Upper lobe of left lung (tissue), 6 donors: ENCODE data around the gene KATNAL1. TPM values are rescaled to one million over a fixed set of nuclear protein-coding genes. Genes with fewer than 3 reads are reported as not detected.

Experiments used
- ATAC-seq, 2 donors: fragments of 200-7000 bp; cut with Tn5 transposase; one replicate each; pipeline ENCODE4 v1.9.1; 2022; ENCODE audit warnings: mild to moderate bottlenecking in 2 of 2, moderate library complexity in 2 of 2; ENCODE audit not compliant: low FRiP score in 2 of 2
- DNase-seq, 2 donors: peaks; one replicate each; pipeline ENCODE4 v3.0.0-alpha.2; 2019 to 2020
- H3K27ac ChIP-seq, 4 donors: fragments of 200-600 bp; sonication (generic); one replicate each; pipeline ENCODE4 v1.5.1; 2016 to 2019
- H3K27me3 ChIP-seq, 4 donors: fragments of 200-600 bp; sonication (generic); one replicate each; pipeline ENCODE4 v1.5.1; 2017 to 2019
- H3K36me3 ChIP-seq, 4 donors: fragments of 200-600 bp; sonication (generic); one replicate each; pipeline ENCODE4 v1.5.1; 2016 to 2019
- H3K4me1 ChIP-seq, 4 donors: fragments of 200-600 bp; sonication (generic); one replicate each; pipeline ENCODE4 v1.5.1; 2018 to 2019
- H3K4me3 ChIP-seq, 4 donors: fragments of 200-600 bp; sonication (generic); one replicate each; pipeline ENCODE4 v1.5.1; 2017 to 2019; ENCODE audit warnings: mild to moderate bottlenecking in 2 of 4, moderate library complexity in 1 of 4
- H3K9me3 ChIP-seq, 4 donors: fragments of 200-600 bp; sonication (generic); one replicate each; pipeline ENCODE4 v1.5.1; 2018 to 2019
- CTCF ChIP-seq, 6 experiments: fragments of 450-650 bp in 4 of 6; fragments of 200-600 bp in 2 of 6; sonication (generic) in 2 of 6; IDR thresholded peaks; one replicate each; pipeline ENCODE4 v1.5.1; 2016 to 2019; ENCODE audit warnings: antibody characterized with exemption in 6 of 6
- EP300 ChIP-seq, 4 donors: sonication (generic); formaldehyde crosslinking; IDR thresholded peaks; one replicate each; pipeline ENCODE4 v1.5.1; 2017; ENCODE audit warnings: antibody characterized with exemption in 4 of 4, control low read depth in 2 of 4
- POLR2A ChIP-seq, 4 donors: fragments of 450-650 bp; IDR thresholded peaks; one replicate each; pipeline ENCODE4 v1.5.1; 2016 to 2017; ENCODE audit warnings: antibody characterized with exemption in 4 of 4, mild to moderate bottlenecking in 2 of 4
- POLR2AphosphoS5 ChIP-seq, 2 donors: sonication (generic); formaldehyde crosslinking; IDR thresholded peaks; one replicate each; pipeline ENCODE4 v1.5.1; 2017; ENCODE audit warnings: antibody characterized with exemption in 2 of 2
- WGBS, 2 donors: methylation state at CpG; one replicate each; pipeline ENCODE4 v1.1.5; 2017 to 2018; 5-methylcytosine and 5-hydroxymethylcytosine counted together
- total RNA-seq, 6 donors: library from RNA; depleted of rRNA in 4 of 6; stranded (reverse); fragments of >200 nt in 4 of 6; gene quantifications; one replicate each; pipeline versions ENCODE4 v1.1.0 to v1.2.1, GENCODE V29; 2016 to 2021
- donor health status: DM: no; HTN: no; CAD: no; lungs with moderate emphysema.
- donor health status: DM: no; HTN: yes; CAD: no; lungs with severe emphysema.

Gene KATNAL1
- total RNA-seq, 6 donors from 2014 or later = 5.7 to 35.5 (median 13.9) TPM

- no peaks in the 10 kb centered on the region for H3K4me1 ChIP-seq
- H3K9me3 ChIP-seq = no peaks in the 10 kb centered on the region
- no peaks in the 10 kb centered on the region for H3K36me3 ChIP-seq
- no peak for ATAC-seq
- DNase-seq = no peak
- no peak overlapping the region for H3K4me3 ChIP-seq
- H3K27ac ChIP-seq = no peak overlapping the region
- no peak for TF ChIP-seq EP300 (IDR thresholded peaks at IDR 0.05)
- TF ChIP-seq POLR2A (IDR thresholded peaks at IDR 0.05) = no peak
- TF ChIP-seq CTCF (IDR thresholded peaks at IDR 0.05) = peak in 5 of 6 experiments; percentile 26 to 61 (median 45)
- no peaks in the 10 kb centered on the region for H3K27me3 ChIP-seq
- WGBS, 2 donors = 76 to 81% methylated on average over 13 of the region's 13 CpGs
Observed at GRCh38 chr13:30334663-30335386, 27.5 kb upstream of the KATNAL1 start.

GRCh38 chr13:30333616-30334015, 26.3 kb upstream of the KATNAL1 start:
- H3K36me3 ChIP-seq = no peaks in the 10 kb centered on the region
- H3K4me3 ChIP-seq = no peak overlapping the region
- 71 to 75% methylated on average over 3 of the region's 3 CpGs for WGBS, 2 donors
- no peaks in the 10 kb centered on the region for H3K4me1 ChIP-seq
- no peak for ATAC-seq
- TF ChIP-seq POLR2AphosphoS5 (IDR thresholded peaks at IDR 0.05) (no peak), EP300 (IDR thresholded peaks at IDR 0.05) (no peak), POLR2A (IDR thresholded peaks at IDR 0.05) (no peak), CTCF (IDR thresholded peaks at IDR 0.05) (no peak)
- H3K27ac ChIP-seq = no peak overlapping the region
- DNase-seq = no peak
- H3K27me3 ChIP-seq = no peaks in the 10 kb centered on the region
- H3K9me3 ChIP-seq = no peaks in the 10 kb centered on the region

GRCh38 chr13:30332456-30333143, 25.2 kb upstream of the KATNAL1 start:
- 89 to 97% methylated on average over 4 of the region's 4 CpGs for WGBS, 2 donors
- ATAC-seq (no peak), DNase-seq (no peak)
- H3K9me3 ChIP-seq = no peaks in the 10 kb centered on the region
- no peaks in the 10 kb centered on the region for H3K27me3 ChIP-seq
- TF ChIP-seq EP300 (IDR thresholded peaks at IDR 0.05) (no peak), POLR2A (IDR thresholded peaks at IDR 0.05) (no peak), CTCF (IDR thresholded peaks at IDR 0.05) (no peak), POLR2AphosphoS5 (IDR thresholded peaks at IDR 0.05) (no peak)
- no peak overlapping the region for H3K27ac ChIP-seq
- H3K4me1 ChIP-seq = no peaks in the 10 kb centered on the region
- no peaks in the 10 kb centered on the region for H3K36me3 ChIP-seq
- H3K4me3 ChIP-seq = no peak overlapping the region

- no peak overlapping the region for H3K27ac ChIP-seq
- WGBS, 2 donors = 73 to 86% methylated on average over 2 to 5 of the region's 5 CpGs
Observed at GRCh38 chr13:30331331-30331771, 24.0 kb upstream of the KATNAL1 start.

More at GRCh38 chr13:30331331-30331771, 24.0 kb upstream of the KATNAL1 start:
- H3K36me3 ChIP-seq = no peaks in the 10 kb centered on the region
- H3K4me3 ChIP-seq = no peak overlapping the region
- no peak for TF ChIP-seq EP300 (IDR thresholded peaks at IDR 0.05)
- no peak for TF ChIP-seq POLR2AphosphoS5 (IDR thresholded peaks at IDR 0.05)
- no peak for TF ChIP-seq POLR2A (IDR thresholded peaks at IDR 0.05)
- no peak for TF ChIP-seq CTCF (IDR thresholded peaks at IDR 0.05)
- peak in 1 of 2 donors; percentile 91 for ATAC-seq
- H3K4me1 ChIP-seq = no peaks in the 10 kb centered on the region
- no peaks in the 10 kb centered on the region for H3K27me3 ChIP-seq
- H3K9me3 ChIP-seq = no peaks in the 10 kb centered on the region
- DNase-seq = peak in 1 of 2 donors; percentile 13
